MM.1S (cell line): ENCODE results near the gene SHC3.

Experiments used
- EZH2 ChIP-seq: fragments of 300-600 bp; sonication (generic); optimal IDR thresholded peaks from 2 replicates; pipeline ENCODE3; 2017; ENCODE audit warnings: low read depth, mild to moderate bottlenecking, antibody characterized with exemption, low read length, mixed read lengths
- EZH2phosphoT487 ChIP-seq: fragments of 300-600 bp; sonication (generic); IDR thresholded peaks from 2 replicates; pipeline ENCODE4 v1.6.1; 2018; ENCODE audit warnings: antibody characterized with exemption, low read length
- TF ChIP-seq, protein P1 (sequence below): fragments of 300-600 bp; sonication (generic); IDR thresholded peaks from 2 replicates; pipeline ENCODE4 v1.5.1; 2016; ENCODE audit warnings: antibody characterized with exemption, low read length, mixed read lengths

DNA sequence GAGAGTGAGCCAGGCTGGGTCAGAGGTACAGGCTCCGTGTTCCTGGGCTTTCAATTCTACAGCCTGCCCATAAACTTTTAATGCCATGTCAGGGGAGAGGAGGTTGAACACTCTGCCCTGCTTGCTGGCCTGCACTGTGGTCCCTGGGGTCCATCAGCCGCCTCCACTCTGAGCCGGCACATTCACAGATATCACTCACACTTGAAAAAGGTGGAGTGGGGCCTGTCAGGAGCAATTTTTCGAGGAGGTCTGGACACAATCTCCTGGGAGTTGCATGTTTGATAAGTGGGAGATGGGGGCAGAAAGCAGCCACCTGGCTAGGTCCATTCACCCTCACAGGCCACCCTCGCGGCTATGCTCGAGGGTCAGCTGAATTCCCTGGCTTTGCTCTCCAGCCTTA, 164.5 kb downstream of the SHC3 start:
- TF ChIP-seq, protein P1, sequence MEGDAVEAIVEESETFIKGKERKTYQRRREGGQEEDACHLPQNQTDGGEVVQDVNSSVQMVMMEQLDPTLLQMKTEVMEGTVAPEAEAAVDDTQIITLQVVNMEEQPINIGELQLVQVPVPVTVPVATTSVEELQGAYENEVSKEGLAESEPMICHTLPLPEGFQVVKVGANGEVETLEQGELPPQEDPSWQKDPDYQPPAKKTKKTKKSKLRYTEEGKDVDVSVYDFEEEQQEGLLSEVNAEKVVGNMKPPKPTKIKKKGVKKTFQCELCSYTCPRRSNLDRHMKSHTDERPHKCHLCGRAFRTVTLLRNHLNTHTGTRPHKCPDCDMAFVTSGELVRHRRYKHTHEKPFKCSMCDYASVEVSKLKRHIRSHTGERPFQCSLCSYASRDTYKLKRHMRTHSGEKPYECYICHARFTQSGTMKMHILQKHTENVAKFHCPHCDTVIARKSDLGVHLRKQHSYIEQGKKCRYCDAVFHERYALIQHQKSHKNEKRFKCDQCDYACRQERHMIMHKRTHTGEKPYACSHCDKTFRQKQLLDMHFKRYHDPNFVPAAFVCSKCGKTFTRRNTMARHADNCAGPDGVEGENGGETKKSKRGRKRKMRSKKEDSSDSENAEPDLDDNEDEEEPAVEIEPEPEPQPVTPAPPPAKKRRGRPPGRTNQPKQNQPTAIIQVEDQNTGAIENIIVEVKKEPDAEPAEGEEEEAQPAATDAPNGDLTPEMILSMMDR = no peak
- TF ChIP-seq EZH2 (no peak), EZH2phosphoT487 (no peak)
